Measurements from ENCODE around the gene CXXC5.

DNA sequence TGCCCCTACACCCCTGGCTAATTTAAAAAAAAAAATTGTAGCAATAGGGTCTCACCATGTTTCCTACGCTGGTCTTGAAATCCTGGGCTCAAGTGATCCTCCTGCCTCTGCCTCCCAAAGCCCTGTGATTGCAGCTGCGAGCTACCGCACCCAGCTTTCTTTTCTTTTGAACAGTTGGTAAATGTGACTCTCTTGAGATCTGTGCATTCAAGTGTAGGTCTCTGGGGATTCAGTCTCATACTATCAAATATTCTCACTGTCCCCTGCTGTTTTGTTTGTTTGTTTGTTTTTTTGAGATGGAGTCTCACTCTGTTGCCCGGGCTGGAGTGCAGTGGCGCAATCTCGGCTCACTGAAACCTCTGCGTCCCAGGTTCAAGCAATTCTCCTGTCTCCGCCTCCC lies 42.3 kb upstream of the CXXC5 start:
- TF ChIP-seq, protein P1, sequence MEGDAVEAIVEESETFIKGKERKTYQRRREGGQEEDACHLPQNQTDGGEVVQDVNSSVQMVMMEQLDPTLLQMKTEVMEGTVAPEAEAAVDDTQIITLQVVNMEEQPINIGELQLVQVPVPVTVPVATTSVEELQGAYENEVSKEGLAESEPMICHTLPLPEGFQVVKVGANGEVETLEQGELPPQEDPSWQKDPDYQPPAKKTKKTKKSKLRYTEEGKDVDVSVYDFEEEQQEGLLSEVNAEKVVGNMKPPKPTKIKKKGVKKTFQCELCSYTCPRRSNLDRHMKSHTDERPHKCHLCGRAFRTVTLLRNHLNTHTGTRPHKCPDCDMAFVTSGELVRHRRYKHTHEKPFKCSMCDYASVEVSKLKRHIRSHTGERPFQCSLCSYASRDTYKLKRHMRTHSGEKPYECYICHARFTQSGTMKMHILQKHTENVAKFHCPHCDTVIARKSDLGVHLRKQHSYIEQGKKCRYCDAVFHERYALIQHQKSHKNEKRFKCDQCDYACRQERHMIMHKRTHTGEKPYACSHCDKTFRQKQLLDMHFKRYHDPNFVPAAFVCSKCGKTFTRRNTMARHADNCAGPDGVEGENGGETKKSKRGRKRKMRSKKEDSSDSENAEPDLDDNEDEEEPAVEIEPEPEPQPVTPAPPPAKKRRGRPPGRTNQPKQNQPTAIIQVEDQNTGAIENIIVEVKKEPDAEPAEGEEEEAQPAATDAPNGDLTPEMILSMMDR (IDR thresholded peaks at IDR 0.05) = no peak
- no peak for TF ChIP-seq POLR2AphosphoS5 (IDR thresholded peaks at IDR 0.05)
